ENCODE data around the gene SCUBE2. TPM values are rescaled to one million over a fixed set of nuclear protein-coding genes. Genes with fewer than 3 reads are reported as not detected.

SCUBE2 gene
- polyA plus RNA-seq, 1 of the 3 experiments (the other 2 are of a cell fraction): 0.76 TPM

DNA sequence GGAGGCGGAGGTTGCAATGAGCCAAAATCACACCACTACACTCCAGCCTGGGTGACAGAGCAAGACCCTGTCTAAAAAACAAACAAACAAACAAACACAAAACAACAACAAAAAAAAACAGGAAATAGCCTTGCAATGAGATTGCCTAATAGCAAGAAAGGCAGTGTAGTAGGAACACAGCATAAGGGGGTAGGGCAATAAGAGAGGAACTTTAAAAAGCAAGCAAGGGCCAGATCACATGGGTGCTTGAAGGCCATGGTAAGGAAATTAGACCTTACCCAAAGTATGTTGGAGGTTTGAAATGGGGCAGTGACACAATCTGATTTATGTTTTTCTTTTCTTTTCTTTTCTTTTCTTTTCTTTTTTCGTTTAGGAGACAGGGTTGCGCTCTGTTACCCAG, 52.9 kb downstream of the SCUBE2 start:
- no peaks in the 10 kb centered on the region for H3K9me2 ChIP-seq
- 86% methylated on average over 3 of the region's 3 CpGs for WGBS (ENCODE audit: low lambda C conversion rate)
- no peaks in the 10 kb centered on the region for H3K27me3 ChIP-seq (ENCODE audit: insufficient read depth)
- no peak overlapping the region for H3K4me3 ChIP-seq (ENCODE audit: low read depth in 2 of 2, low read length in 1 of 2)
- no peaks in the 10 kb centered on the region for H3F3A ChIP-seq (replicated peaks; ENCODE audit: insufficient read depth)
- no peaks in the 10 kb centered on the region for H3K36me3 ChIP-seq (replicated peaks in 1 of 2; ENCODE audit: control insufficient read depth in 1 of 2, insufficient read depth in 2 of 2, low read length in 1 of 2)
- no peak for DNase-seq
- no peaks in the 10 kb centered on the region for H3K79me2 ChIP-seq (ENCODE audit: insufficient read depth)
- no peak overlapping the region for H3K4me2 ChIP-seq
- no peaks in the 10 kb centered on the region for H4K20me1 ChIP-seq (ENCODE audit: insufficient read depth)
- TF ChIP-seq YY1 (IDR thresholded peaks at IDR 0.05; ENCODE audit: low read depth) (no peak), GABPA (IDR thresholded peaks at IDR 0.05; ENCODE audit: low read depth) (no peak), EZH2phosphoT487 (IDR thresholded peaks at IDR 0.05; ENCODE audit: borderline replicate concordance, low read depth) (no peak), RCOR1 (IDR thresholded peaks at IDR 0.05; ENCODE audit: low read length) (no peak), MXI1 (IDR thresholded peaks at IDR 0.05; ENCODE audit: low read depth, low read length) (no peak), FOXJ3 (CRISPR knock-in tag; IDR thresholded peaks at IDR 0.05) (no peak), JUND (IDR thresholded peaks at IDR 0.05) (no peak), NFIC (IDR thresholded peaks at IDR 0.05; ENCODE audit: borderline replicate concordance) (no peak), POLR2AphosphoS5 (IDR thresholded peaks at IDR 0.05; ENCODE audit: low read depth, low read length) (no peak), CHD2 (IDR thresholded peaks at IDR 0.05; ENCODE audit: low read length, partially characterized antibody) (no peak), TEAD4 (IDR thresholded peaks at IDR 0.05; ENCODE audit: borderline replicate concordance, insufficient read depth) (no peak), EP300 (IDR thresholded peaks at IDR 0.05; ENCODE audit: borderline replicate concordance in 1 of 2, low read depth in 1 of 2, low read length in 1 of 2) (no peak), FOSL2 (IDR thresholded peaks at IDR 0.05; ENCODE audit: borderline replicate concordance, low read depth) (no peak), FOXM1 (IDR thresholded peaks at IDR 0.05; ENCODE audit: low read depth) (no peak)
- TF ChIP-seq, protein P1, sequence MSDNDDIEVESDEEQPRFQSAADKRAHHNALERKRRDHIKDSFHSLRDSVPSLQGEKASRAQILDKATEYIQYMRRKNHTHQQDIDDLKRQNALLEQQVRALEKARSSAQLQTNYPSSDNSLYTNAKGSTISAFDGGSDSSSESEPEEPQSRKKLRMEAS (IDR thresholded peaks at IDR 0.05; ENCODE audit: low read depth): no peak
- TF ChIP-seq, protein P2, sequence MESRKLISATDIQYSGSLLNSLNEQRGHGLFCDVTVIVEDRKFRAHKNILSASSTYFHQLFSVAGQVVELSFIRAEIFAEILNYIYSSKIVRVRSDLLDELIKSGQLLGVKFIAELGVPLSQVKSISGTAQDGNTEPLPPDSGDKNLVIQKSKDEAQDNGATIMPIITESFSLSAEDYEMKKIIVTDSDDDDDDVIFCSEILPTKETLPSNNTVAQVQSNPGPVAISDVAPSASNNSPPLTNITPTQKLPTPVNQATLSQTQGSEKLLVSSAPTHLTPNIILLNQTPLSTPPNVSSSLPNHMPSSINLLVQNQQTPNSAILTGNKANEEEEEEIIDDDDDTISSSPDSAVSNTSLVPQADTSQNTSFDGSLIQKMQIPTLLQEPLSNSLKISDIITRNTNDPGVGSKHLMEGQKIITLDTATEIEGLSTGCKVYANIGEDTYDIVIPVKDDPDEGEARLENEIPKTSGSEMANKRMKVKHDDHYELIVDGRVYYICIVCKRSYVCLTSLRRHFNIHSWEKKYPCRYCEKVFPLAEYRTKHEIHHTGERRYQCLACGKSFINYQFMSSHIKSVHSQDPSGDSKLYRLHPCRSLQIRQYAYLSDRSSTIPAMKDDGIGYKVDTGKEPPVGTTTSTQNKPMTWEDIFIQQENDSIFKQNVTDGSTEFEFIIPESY (IDR thresholded peaks at IDR 0.05; ENCODE audit: borderline replicate concordance, low read depth): no peak
- H3K9ac ChIP-seq: no peak overlapping the region
- H2AFZ ChIP-seq (ENCODE audit: low read depth): no peak overlapping the region
- H3K27ac ChIP-seq (ENCODE audit: low read depth in 2 of 2, low read length in 1 of 2): no peak overlapping the region
- CTCF ChIA-PET: interaction anchor here (1.4 to 1.6 kb wide), 2 partner anchors 23 to 99 kb away, joined by 7 to 9 read pairs; no protein-coding TSS in a partner anchor
- no peaks in the 10 kb centered on the region for H3K9me3 ChIP-seq
- H3K4me1 ChIP-seq (ENCODE audit: control insufficient read depth in 1 of 2, insufficient read depth in 2 of 2, low read depth in 1 of 2, low read length in 1 of 2): no peaks in the 10 kb centered on the region
- POLR2A ChIA-PET: no interaction called here

DNA sequence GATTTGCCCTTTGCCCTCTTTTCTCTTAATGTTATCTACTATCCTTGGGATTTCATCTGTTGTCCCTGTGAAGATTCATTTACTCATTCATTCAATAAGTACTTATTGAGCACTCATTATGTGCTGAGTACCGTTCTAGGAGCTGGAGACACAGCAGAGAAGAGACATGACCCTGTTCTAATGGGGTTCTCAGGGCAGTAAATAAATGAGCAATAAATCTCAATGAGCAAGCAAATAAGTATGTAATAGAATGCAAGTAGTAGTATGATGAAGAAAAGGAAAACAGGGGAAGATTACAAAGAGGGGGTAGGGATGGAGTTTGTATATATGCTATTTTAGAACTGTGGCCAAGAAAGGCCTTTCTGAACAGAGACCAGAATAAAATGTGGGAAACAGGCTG, 53.4 kb downstream of the SCUBE2 start:
- no peak for DNase-seq
- TF ChIP-seq JUND (IDR thresholded peaks at IDR 0.05) (no peak), RXRA (IDR thresholded peaks at IDR 0.05; ENCODE audit: borderline replicate concordance, low read depth) (no peak), ELF1 (IDR thresholded peaks at IDR 0.05) (no peak), CHD2 (IDR thresholded peaks at IDR 0.05; ENCODE audit: low read length, partially characterized antibody) (no peak), REST (IDR thresholded peaks at IDR 0.05; ENCODE audit: low read depth, low read length) (no peak), EZH2phosphoT487 (IDR thresholded peaks at IDR 0.05; ENCODE audit: borderline replicate concordance, low read depth) (no peak), RAD21 (IDR thresholded peaks at IDR 0.05; ENCODE audit: low read length) (no peak)
- TF ChIP-seq, protein P3, sequence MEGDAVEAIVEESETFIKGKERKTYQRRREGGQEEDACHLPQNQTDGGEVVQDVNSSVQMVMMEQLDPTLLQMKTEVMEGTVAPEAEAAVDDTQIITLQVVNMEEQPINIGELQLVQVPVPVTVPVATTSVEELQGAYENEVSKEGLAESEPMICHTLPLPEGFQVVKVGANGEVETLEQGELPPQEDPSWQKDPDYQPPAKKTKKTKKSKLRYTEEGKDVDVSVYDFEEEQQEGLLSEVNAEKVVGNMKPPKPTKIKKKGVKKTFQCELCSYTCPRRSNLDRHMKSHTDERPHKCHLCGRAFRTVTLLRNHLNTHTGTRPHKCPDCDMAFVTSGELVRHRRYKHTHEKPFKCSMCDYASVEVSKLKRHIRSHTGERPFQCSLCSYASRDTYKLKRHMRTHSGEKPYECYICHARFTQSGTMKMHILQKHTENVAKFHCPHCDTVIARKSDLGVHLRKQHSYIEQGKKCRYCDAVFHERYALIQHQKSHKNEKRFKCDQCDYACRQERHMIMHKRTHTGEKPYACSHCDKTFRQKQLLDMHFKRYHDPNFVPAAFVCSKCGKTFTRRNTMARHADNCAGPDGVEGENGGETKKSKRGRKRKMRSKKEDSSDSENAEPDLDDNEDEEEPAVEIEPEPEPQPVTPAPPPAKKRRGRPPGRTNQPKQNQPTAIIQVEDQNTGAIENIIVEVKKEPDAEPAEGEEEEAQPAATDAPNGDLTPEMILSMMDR (IDR thresholded peaks at IDR 0.05): no peak

More for the DNA sequence above, 53.4 kb downstream of the SCUBE2 start:
- Histone ChIP-seq H3K4me1 (ENCODE audit: control insufficient read depth in 1 of 2, insufficient read depth in 2 of 2, low read depth in 1 of 2, low read length in 1 of 2) (no peaks in the 10 kb centered on the region), H3F3A (replicated peaks; ENCODE audit: insufficient read depth) (no peaks in the 10 kb centered on the region), H3K4me2 (no peak overlapping the region), H3K4me3 (ENCODE audit: low read depth in 2 of 2, low read length in 1 of 2) (no peak overlapping the region), H3K79me2 (ENCODE audit: insufficient read depth) (no peaks in the 10 kb centered on the region), H3K27me3 (ENCODE audit: insufficient read depth) (no peaks in the 10 kb centered on the region), H3K9me3 (no peaks in the 10 kb centered on the region), H3K9ac (no peak overlapping the region), H2AFZ (ENCODE audit: low read depth) (no peak overlapping the region; the same call in 1 of the 2 replicates), H3K27ac (ENCODE audit: low read depth in 2 of 2, low read length in 1 of 2) (no peak overlapping the region), H3K9me2 (no peaks in the 10 kb centered on the region), H3K36me3 (replicated peaks in 1 of 2; ENCODE audit: control insufficient read depth in 1 of 2, insufficient read depth in 2 of 2, low read length in 1 of 2) (no peaks in the 10 kb centered on the region), H4K20me1 (ENCODE audit: insufficient read depth) (no peaks in the 10 kb centered on the region)
- 88% methylated on average over 1 of the region's 1 CpG for WGBS (ENCODE audit: low lambda C conversion rate)
- CTCF ChIA-PET: interaction anchor here (1.0 to 2.0 kb wide), 4 partner anchors 21 to 100 kb away, joined by 3 to 10 read pairs (median 4); no protein-coding TSS in a partner anchor
- POLR2A ChIA-PET: no interaction called here

Data from SK-N-SH (cell line).